HG02852 (cell line): Measurements from ENCODE around the gene MAT1A.

ENCODE experiments used
- ATAC-seq: cut with Tn5 transposase; IDR thresholded peaks from one replicate; pipeline ENCODE4 v1.9.1; 2021; ENCODE audit warnings: mild to moderate bottlenecking, moderate library complexity; ENCODE audit not compliant: unreplicated experiment

MAT1A gene

DNA sequence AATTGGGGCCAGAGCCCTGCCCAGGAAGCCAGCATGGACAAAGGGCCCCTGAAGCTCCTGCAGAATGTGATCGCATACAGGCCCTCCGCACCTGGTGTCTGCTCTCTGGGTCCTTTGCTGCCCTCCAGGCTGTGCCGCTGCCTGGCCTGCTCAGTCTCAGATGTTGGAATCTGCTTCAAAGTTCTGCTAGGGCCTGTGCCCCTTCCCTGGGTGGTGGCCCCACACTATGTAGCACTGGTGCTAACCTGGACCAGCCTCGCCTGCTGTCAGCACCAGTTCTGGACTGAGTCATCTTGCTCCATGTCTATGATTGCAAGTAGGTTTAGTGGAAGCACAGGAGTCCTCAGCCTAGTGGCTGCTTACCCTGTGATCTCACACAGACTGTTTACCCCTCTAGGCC, 6.3 kb downstream of the MAT1A start:
- ATAC-seq = no peak

DNA sequence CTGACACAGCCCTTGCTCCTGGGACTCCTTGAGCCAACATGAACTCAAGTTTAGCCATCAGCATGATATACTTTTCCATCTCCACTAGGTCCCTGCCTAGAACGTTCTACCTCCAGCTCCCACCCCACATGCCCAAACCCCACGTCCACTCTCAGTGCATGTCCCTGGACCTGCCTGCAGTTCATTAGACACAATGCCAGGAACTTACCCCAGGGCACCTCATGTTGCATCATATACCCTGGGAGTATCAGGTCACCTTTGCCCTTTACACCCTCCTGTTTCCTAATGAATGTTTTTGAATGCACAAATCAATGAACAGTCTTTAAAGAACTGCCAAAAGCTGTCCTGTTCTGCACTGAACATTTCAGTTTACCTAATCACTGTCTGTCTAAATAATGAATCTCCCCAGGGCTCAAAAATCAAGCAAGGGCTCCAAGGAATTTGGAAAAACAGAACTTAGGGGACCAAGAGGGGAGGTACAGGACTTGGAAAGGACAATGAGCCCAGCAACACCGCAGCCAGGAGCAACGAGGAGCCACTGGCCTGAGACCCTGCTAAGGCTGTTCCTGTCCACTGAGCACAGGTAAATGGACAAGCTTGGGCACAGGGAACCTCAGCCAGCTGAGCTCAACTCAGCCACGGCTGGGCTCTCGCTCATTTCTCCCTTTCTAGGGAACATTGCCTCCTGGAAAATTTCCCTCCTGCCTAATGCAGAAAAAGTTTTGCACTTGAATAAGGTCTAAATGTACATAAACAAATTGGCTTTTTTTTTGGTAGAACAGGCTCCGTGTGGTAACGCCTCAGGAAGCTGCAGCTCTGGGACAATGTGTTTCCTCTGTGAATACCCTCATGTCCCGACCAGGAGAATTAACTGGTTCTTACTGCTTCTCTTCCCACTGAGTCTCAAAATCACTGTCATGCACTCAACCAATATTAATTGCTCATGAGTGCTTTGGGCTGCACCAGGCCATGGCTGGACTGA, 7.4 kb downstream of the MAT1A start:
- no peak for ATAC-seq

DNA sequence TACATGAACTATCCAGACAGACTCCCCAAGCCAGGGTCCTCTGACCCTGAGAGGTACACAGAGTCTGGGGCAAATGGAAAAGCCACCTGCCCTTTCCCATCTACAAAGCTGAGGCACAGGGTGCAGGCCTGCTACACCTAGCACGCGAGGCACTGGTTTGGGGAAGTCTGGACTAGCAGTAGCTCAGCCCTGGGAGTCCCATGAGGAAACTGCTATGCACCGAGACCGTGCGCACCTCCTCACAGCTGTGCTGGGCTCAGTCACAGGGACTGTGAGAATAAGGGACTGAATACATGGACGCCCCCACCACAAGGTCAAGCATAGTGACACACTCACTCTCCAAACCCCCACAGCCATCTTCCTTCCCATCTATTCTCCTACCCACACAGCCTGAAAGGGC, 8.2 kb downstream of the MAT1A start:
- ATAC-seq = no peak

DNA sequence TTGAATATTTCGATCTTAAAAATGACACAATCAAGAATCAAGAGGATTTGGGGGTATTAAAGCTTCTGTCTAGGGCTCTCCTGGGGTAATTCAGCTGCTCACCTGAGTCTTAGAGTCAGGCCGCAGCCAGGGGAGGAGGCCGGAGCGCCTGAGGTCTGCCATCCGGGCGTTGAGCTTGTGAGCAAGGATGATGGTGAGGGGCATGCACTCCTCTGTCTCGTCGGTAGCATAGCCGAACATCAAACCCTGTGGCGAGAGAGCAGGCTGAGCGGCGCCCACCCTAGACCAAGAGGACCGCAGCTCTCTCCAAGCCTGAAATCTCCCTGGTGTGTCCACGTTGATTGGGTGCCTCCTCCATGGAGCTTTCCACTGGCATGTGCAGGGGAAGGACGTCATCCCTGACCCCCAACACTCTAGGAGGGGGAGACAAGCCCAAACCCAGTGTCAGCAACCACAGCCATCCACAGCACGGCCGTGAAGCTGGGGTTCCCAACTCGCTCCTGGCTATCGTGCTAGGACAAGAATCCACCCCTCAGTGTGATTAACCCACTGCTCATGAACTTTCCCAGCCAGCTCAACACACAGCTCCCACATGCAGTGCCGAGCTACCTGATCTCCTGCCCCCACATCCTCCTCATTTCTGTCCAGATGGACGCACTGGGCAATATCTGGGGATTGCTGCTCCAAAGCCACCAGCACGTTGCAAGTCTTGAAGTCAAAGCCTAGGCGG, 9.2 kb downstream of the MAT1A start:
- ATAC-seq = no peak

DNA sequence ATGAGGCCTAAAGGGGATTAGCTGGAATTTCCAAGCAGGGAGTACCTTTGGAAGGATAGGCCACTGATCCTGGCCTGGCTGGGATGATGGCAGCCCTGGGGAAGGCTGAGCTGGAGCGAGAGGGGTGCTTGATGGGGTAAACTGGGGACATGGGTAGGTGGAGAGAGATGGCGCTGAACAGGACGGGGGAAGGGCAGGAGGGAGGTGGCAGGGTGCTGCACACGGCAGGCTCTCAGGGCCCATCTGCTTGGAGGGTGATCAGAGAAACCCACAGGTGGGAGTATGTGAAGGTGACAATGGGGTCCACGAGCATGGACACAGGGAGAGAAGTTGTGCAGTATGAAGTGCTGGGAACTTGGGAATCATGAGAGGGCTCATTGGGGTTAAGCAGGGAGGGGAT, 10.3 kb downstream of the MAT1A start:
- no peak for ATAC-seq

DNA sequence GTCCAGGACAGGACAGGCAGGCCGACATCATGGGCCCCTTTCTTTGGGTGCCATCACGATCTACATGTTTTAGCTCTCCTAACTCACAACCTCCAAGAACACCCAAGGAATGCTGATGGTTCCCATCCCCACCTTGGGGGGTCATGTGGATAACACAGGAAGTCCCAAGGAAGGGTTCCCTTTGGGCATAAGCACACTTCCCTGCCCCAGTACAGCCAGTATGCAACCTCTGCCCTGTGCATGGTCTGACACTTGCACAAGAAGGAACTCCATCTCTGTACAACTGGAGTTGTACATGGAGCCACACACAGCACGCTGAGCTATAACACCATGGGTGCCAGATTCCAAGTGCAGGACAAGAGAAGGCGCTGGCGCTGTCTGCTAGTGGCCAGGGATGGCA, 11.0 kb downstream of the MAT1A start:
- no peak for ATAC-seq

DNA sequence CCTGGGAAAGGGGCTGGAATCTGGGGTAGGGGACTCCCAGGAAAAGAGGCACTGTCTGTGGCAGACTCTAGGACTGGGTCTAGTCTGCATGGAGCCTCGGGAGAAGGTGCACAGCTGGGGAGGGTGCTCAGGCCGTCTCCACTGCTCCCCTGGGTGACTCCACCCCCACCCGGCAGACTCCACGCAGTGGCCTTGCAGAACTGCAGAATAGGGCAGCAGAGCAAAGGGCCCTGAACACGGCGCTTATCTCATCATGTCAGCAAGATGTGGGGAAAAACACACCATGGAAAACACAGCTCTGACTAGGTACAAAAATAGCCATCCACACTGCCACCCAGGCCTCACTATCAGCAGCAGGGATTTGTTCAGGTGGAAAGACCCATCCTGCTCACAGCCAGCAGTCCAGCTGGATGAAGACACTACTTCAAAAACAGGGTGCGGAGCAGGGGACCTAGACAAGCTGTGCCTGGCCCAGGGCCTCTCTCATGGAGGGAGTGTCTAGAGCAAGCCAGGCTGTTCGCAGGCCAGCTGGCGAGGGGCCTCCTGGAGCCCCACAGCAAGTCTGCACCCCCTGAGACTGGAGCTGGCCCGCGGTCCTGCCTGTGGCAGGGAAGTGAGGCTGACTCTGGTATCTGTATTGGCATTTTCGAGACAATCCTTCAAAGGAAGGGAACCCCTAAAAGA, 11.7 kb downstream of the MAT1A start:
- ATAC-seq = no peak

DNA sequence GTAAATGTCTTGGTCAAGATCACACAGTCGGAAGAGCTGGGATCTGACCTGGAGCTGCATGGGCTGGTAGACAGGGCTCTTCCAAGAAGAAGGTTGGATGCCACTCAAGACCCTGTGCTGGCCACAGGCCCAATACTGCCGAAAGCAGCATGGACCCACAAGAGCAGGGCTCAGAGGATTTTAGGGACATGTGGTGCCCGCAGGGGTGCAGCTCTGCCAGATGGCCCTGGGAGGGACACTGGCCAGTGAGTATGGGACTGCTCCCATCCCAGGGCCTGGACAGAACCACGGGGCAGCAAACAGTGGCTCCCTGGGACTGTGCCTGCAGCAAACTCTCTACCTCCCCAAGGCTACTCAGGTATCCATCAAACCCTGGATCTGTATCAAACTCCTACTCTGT, 12.4 kb downstream of the MAT1A start:
- no peak for ATAC-seq

DNA sequence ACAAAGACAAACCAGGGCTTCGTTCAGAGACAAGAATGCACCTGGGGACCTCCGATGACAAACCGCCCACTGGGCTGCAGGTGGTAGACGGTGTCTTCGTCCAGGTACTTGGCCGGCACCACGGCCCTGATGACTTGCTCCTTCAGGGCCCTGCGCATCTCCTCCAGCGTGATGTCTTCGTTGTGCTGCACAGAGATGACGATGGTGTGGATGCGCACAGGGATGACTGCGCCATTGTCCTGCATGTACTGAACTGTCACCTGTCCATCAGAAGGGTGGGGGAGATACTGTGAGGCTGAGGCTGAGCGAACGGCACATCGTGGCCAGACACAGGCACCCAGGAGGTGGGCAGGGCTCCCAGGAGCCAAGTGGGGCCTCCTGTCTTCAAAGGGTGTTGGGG, 13.1 kb downstream of the MAT1A start:
- no peak for ATAC-seq

DNA sequence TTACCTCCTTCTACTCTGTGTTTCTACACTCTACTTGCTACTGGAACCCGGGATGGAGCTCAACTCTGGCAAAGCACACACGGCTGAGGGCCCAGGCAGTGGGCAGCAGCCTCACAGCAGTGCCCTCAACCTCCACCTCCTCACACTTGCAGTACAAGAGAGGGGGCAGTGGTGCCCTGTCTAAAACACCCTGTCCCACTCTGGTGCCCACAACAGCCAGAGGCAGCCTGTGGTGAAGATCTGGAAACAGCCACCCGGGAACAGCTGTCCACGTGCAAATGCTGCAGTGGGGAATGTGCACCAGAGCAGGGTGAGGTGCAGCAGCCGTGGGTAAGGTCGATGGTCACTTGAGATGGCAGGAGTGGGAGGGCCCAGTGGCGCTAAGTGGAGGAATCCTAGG, 13.7 kb downstream of the MAT1A start:
- ATAC-seq = no peak

DNA sequence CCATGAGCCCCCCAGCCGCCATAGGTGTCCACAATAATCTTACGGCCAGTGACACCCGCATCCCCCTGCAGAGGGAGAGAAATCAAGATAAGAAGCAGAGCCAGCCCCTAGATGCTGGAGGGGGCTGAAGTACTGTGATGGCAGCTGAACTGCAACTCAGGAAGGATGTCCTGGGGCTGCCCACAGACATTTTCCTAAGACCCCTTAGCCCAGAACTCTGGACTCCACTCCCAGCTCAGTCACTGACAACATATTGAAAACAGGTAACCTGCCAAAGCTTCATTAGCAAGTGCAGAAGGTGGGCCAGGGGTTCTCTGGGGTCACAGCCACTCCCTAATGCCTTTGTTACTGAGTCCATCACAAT, 14.3 kb downstream of the MAT1A start:
- no peak for ATAC-seq

DNA sequence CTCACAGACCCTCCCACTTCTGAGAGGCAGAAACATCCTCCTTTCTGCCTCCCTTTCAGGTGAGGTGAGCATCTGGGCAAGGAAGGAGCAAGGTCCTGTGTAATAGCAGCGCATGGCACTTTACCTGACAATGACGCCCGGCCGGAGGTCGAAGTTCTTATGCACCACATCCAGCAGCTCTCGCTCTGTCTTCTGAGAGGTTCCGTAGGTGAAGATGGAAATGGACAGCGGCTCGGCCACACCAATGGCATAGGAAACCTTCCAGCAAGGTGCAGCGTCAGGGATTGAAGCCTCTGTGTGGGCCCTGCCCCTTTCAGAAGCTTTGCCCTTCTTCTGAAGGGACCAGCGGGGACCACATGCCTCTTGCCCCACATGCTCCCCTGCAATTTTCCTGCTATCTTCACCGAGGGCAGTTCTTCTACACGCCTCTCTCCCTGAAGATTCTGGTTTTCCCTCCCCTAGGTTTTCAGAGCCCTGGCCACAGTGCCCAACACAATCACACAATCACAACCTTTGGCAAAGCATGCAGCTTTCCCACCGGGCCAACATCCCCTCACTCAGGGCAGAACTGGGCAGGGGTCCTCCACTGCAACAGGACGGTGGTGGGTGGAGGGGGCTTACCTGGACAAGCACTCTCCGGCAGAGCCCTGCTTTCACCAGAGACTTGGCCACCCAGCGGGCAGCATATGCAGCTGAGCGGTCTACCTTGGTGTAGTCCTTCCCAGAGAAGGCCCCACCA, 14.9 kb downstream of the MAT1A start:
- no peak for ATAC-seq

DNA sequence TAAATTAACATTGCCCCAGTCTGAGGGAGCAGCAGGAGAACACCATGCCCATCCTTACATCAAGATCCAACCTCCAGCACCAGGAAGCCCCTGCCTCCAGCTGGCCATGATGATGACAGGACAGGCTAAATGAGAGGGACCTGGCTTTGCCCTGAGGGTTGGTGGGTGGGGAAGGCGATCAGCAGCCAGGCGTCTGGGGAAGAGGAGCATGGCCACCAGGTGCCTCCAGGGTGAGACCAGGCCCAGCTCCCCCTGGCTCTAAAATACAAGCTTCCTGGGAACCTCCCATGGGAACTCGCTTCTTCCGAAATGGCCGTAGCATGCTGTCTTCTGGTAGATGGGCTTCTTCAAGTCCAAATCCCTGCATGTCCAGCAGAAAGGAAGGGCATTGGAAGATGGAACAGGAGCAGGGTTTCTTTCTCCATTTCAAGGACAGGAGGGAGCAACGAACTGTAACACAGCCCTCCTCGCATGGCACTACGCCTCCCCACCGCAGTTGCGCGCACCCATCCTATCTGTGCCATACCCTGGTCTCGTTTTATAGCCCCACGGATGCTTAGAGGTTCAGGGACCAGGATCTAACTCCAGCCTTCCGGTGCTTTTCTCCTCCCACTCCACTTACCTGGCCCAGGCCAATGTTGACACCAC, 15.8 kb downstream of the MAT1A start:
- no peak for ATAC-seq

DNA sequence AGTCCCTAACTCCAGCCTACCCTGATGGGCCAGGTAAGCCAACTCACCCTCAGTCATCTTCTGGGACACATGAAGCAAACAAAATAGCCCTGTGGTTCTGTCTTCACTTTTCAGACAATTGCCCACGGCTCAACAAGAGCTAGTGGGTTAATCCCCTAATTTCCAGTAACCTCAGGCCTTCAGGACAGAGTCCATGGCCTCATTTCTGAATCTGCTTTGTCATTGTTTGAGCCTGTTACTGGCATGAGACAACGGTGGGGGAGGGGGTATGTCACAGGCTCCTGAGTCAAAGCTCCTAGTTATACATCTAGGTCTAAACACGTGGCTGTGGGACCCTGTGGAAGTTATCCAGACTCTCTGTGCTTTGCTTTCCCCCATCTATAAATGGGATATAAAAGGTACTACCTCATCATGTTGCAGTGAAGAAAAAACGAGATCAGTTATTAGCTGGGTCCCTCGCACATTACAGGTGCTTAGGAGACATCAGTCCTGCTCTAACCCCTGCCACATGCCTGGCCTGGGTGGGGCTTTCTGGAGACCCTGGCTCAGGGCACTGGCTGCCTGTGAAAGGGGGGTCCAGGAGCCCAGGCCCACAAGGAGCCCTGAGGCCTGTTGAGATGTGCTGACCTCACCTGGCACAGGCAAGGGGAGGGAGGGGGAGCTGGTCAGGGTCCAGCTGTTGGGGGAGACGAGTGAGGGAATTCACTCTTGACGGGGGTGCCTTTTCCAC, 16.5 kb downstream of the MAT1A start:
- no peak for ATAC-seq

DNA sequence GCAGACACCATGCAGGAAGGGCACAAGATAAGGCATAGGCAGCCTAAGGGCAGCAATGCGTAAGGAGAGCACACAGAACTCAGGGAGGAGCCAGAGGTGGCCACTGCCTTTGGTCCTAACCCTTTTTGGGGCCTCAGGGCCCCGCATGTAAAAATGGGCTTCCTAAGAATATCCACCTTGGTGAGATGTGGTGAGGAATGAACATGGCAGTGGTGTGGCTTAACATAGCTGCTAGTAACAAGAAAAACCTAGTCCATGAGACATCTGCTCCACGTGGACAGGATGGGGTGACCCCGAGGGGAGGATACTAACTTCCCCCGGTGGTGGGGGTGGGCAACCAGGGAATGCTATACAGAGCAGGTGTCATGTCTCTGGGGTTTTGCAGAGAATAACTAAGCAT, 18.0 kb downstream of the MAT1A start:
- ATAC-seq = no peak

DNA sequence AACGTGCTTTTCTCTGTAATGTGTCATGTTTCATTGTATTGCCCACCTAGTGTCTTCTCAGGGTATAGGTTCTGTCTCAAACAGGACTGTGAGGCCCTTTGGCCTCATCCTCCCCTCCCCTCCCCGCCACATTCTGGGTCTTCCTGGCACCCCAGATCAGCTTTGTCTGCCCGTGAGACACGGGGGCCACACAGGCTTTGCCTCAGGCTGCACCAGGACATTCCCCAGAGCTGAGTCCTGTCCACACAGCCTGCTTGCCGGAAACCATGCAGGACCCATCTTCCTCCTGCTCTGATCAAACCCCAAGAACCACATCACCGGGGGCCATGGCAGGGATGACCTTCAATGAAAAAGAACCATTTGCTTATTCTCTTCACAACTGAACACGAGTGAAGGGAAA, 18.6 kb downstream of the MAT1A start:
- no peak for ATAC-seq

DNA sequence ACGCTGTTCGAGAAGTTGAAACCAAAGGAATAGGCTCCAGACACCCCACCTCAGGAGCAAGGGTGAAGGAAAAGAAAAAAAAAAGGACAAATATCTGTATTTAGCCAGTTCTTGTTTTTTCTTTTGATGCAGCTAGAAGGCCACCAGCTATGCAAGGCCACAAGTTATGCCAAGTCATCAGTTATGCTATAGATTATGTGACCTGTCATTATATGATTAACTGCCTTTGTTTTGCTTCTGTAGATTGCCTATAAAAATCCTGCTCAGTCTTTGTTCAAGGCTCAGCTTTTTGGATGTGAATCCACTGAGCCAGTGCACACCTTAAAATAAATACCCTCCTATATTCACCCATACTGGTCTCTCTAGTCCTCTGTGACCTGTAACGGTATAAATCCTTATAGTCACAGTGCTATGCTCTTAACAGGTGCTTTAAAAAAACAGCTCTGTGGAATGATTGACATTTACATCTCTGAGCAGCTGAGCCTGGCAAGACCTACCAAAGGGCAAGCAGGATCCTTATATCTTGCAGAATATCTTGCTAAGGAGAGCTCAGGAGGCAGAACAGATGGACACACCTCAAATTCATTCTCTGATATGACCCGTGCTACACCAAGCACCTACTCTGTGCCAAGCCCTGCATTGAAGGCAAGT, 20.4 kb downstream of the MAT1A start:
- ATAC-seq = no peak

DNA sequence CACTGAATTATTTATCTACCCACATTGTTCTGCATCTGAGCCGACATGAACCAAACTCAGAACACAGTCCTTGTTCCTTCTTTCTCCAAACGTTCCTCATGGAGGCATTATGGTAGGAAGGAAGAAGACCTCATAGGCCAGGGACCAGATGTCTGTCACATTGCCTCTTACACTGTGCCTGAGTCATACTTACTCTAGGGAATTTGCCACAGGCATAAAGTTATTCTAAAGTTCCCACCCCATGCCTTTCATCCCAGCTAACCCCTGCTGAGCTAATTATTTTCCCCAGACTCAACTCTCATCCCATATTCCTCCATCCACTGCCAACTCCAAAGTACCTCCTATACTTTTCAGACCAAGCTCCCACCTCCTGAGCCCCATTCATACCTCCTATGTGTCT, 21.2 kb downstream of the MAT1A start:
- no peak for ATAC-seq

DNA sequence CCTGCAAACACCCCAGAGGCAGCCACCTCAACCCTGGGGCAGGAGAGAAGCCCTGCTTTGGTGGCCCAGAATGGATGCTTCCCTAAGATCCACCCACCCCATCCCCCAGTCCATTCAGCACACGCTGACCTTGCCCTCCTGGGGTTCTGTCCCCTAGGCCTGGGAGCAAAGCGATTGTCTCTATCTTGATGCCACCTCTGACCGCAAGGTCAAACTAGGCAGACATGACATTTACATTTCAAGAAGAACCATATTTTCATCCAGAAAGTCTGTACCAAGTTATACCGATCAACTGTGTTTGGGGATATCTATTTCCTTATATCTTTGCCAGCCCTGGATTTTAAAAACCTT, 23.0 kb downstream of the MAT1A start:
- no peak for ATAC-seq
